Left cardiac atrium (tissue), 4 donors: ENCODE results near the gene ANKRD23. TPM values are rescaled to one million over a fixed set of nuclear protein-coding genes. Genes with fewer than 3 reads are reported as not detected.

Experiments used
- ATAC-seq, 2 donors: fragments of 200-7000 bp; cut with Tn5 transposase; one replicate each; pipeline ENCODE4 v1.9.1; 2020; ENCODE audit warnings: mild to moderate bottlenecking in 2 of 2, moderate library complexity in 2 of 2
- DNase-seq: peaks from one replicate; pipeline ENCODE4 v3.0.0-alpha.2; 2020
- intact Hi-C, 2 donors: fragments of 100-400 bp; cut with DNase I; formaldehyde crosslinking; loops; one replicate each; pipeline versions ENCODE4 v1.14.1 to v1.15.1; 2022 to 2023
- total RNA-seq, 2 donors: library from RNA; stranded (reverse); fragmentation: NEBNext Ultra II Directional; extraction: Animal tissue kit (Norgen Biotek cat#: 25700); gene quantifications; one replicate each; pipeline ENCODE4 v1.2.1, GENCODE V29; 2021
- donor health status: DM: no; HTN: yes; CAD: no.
- donor health status: DM: no; HTN: yes; CAD: no; lungs with severe emphysema.
- donor health status: DM: yes; HTN: yes; CAD: no.
- donor health status: Dilated cardiomyopathy.

The ANKRD23 gene
- total RNA-seq, 2 donors from 2014 or later: 18.4 to 24.7 TPM

- ATAC-seq (no peak), DNase-seq (no peak)
- intact Hi-C loops: no loop called here
Observed at GRCh38 chr2:96825057-96825456, 18.8 kb downstream of the ANKRD23 start.

GRCh38 chr2:96824079-96824870 lies 19.5 kb downstream of the ANKRD23 start:
- ATAC-seq (peak in 1 of 2 donors; percentile 55), DNase-seq (no peak)
- intact Hi-C loops: no loop called here

GRCh38 chr2:96823198-96823597 lies 20.6 kb downstream of the ANKRD23 start:
- intact Hi-C loops: no loop called here
- DNase-seq: no peak
- no peak for ATAC-seq

GRCh38 chr2:96822786-96823185 lies 21.0 kb downstream of the ANKRD23 start:
- intact Hi-C loops: no loop called here
- peak in 1 of 2 donors; percentile 12 for ATAC-seq
- DNase-seq: no peak

- intact Hi-C loops: no loop called here
- DNase-seq (no peak), ATAC-seq (no peak)
Observed at GRCh38 chr2:96821113-96821675, 22.6 kb downstream of the ANKRD23 start.

GRCh38 chr2:96819876-96820511 lies 23.8 kb downstream of the ANKRD23 start:
- DNase-seq (no peak), ATAC-seq (no peak)
- intact Hi-C loops: loop anchor here in 1 of 2 donors (10.0 kb wide), 1 partner anchor 185 kb away; the partner anchor contains the start of gene KANSL3

GRCh38 chr2:96819128-96819875 lies 24.5 kb downstream of the ANKRD23 start:
- no peak for DNase-seq
- intact Hi-C loops: loop anchor here in 1 of 2 donors (10.0 kb wide), 1 partner anchor 185 kb away; the partner anchor contains the start of gene KANSL3
- ATAC-seq: no peak

GRCh38 chr2:96817882-96818281 lies 25.9 kb downstream of the ANKRD23 start:
- intact Hi-C loops: loop anchor here in 1 of 2 donors (10.0 kb wide), 1 partner anchor 183 kb away; the partner anchor contains the start of gene KANSL3
- no peak for ATAC-seq

GRCh38 chr2:96816836-96817702 lies 26.8 kb downstream of the ANKRD23 start:
- peak; percentile 59 for DNase-seq
- ATAC-seq: peak in 1 of 2 donors; percentile 35
- intact Hi-C loops: loop anchor here in 1 of 2 donors (10.0 kb wide), 1 partner anchor 182 kb away; the partner anchor contains the start of gene KANSL3

More at GRCh38 chr2:96817882-96818281, 25.9 kb downstream of the ANKRD23 start:
- DNase-seq: no peak

- peak; percentile 97 for ATAC-seq
- intact Hi-C loops: loop anchor here in 1 of 2 donors (10.0 kb wide), 1 partner anchor 181 kb away; the partner anchor contains the start of gene KANSL3
- peak; percentile 98 for DNase-seq
Observed at GRCh38 chr2:96816127-96816835, 27.5 kb downstream of the ANKRD23 start, which contains the start of gene CNNM3. CNNM3 (plus strand) TSS chr2:96816268; CDS start chr2:96816278, 10 bp downstream.

- ATAC-seq (no peak), DNase-seq (no peak)
- intact Hi-C loops: loop anchor here in 1 of 2 donors (10.0 kb wide), 1 partner anchor 181 kb away; the partner anchor contains the start of gene KANSL3
Observed at GRCh38 chr2:96815326-96816126, 28.3 kb downstream of the ANKRD23 start.

GRCh38 chr2:96813656-96814055 lies 30.2 kb downstream of the ANKRD23 start:
- intact Hi-C loops: loop anchor here in 1 of 2 donors (10.0 kb wide), 1 partner anchor 179 kb away; the partner anchor contains the start of gene KANSL3
- DNase-seq: no peak
- ATAC-seq: no peak

GRCh38 chr2:96811917-96812316 lies 31.9 kb downstream of the ANKRD23 start:
- DNase-seq (peak; percentile 77), ATAC-seq (peak in 1 of 2 donors; percentile 25)
- intact Hi-C loops: loop anchor here in 1 of 2 donors (10.0 kb wide), 1 partner anchor 177 kb away; the partner anchor contains the start of gene KANSL3

- intact Hi-C loops: loop anchor here in 1 of 2 donors (10.0 kb wide), 1 partner anchor 176 kb away; the partner anchor contains the start of gene KANSL3
- no peak for ATAC-seq
Observed at GRCh38 chr2:96810783-96811192, 33.0 kb downstream of the ANKRD23 start.

GRCh38 chr2:96809951-96810782 lies 33.7 kb downstream of the ANKRD23 start:
- ATAC-seq (peak in 1 of 2 donors; percentile 18), DNase-seq (no peak)
- intact Hi-C loops: loop anchor here (10.0 kb wide), 2 partner anchors 55 to 175 kb away; partner anchors contain the start of gene KANSL3 (in 1 of the 2)

More at GRCh38 chr2:96810783-96811192, 33.0 kb downstream of the ANKRD23 start:
- DNase-seq: no peak
